ENCODE measurements around the gene OSBPL9.
"Not testable (repeated sequence)": the region's sequence is repeated elsewhere in the genome, so short reads cannot be mapped to it uniquely, and the experiment has no call there.

Gene OSBPL9

GRCh38 chr1:51693419-51694155 is 76.7 kb downstream of the OSBPL9 start:
- Histone ChIP-seq H3K4me3 (ENCODE audit: low read depth in 1 of 2, low read length in 1 of 2) (no peak overlapping the region), H3K27ac (no peak overlapping the region), H3K27me3 (no peaks in the 10 kb centered on the region), H3K36me3 (no peaks in the 10 kb centered on the region), H3K9me3 (no peaks in the 10 kb centered on the region), H3K4me1 (ENCODE audit: control insufficient read depth in 1 of 2, insufficient read depth in 1 of 2, low read depth in 1 of 2, low read length in 1 of 2) (peaks cover 67 to 68% of the 10 kb centered on the region in 2 experiments)
- TF ChIP-seq CTCF (IDR thresholded peaks at IDR 0.05), result no peak

GRCh38 chr1:51697166-51697565 is 80.3 kb downstream of the OSBPL9 start:
- no peak for TF ChIP-seq CTCF (IDR thresholded peaks at IDR 0.05)
- no peaks in the 10 kb centered on the region for H3K36me3 ChIP-seq
- no peaks in the 10 kb centered on the region for H3K27me3 ChIP-seq
- peaks cover 32 to 35% of the 10 kb centered on the region in 2 experiments for H3K4me1 ChIP-seq (ENCODE audit: control insufficient read depth in 1 of 2, insufficient read depth in 1 of 2, low read depth in 1 of 2, low read length in 1 of 2)
- no peaks in the 10 kb centered on the region for H3K9me3 ChIP-seq
- no peak overlapping the region for H3K4me3 ChIP-seq (ENCODE audit: low read depth in 1 of 2, low read length in 1 of 2)
- peak overlapping the region; percentile 73 for H3K27ac ChIP-seq

- Histone ChIP-seq H3K36me3 (no peaks in the 10 kb centered on the region), H3K4me1 (ENCODE audit: control insufficient read depth in 1 of 2, insufficient read depth in 1 of 2, low read depth in 1 of 2, low read length in 1 of 2) (peaks cover 24 to 33% of the 10 kb centered on the region in 2 experiments), H3K4me3 (ENCODE audit: low read depth in 1 of 2, low read length in 1 of 2) (no peak overlapping the region), H3K27me3 (no peaks in the 10 kb centered on the region), H3K9me3 (no peaks in the 10 kb centered on the region), H3K27ac (no peak overlapping the region)
- no peak for TF ChIP-seq CTCF (IDR thresholded peaks at IDR 0.05)
Observed at GRCh38 chr1:51699391-51699790, 82.5 kb downstream of the OSBPL9 start.

- H3K4me3 ChIP-seq (ENCODE audit: low read depth in 1 of 2, low read length in 1 of 2); H3K27ac ChIP-seq; H3K36me3 ChIP-seq; H3K27me3 ChIP-seq; H3K9me3 ChIP-seq: not testable (repeated sequence)
- H3K4me1 ChIP-seq (ENCODE audit: control insufficient read depth in 1 of 2, insufficient read depth in 1 of 2, low read depth in 1 of 2, low read length in 1 of 2), result peaks cover 13 to 21% of the 10 kb centered on the region in 2 experiments
Observed at GRCh38 chr1:51701782-51702181, 84.9 kb downstream of the OSBPL9 start.

GRCh38 chr1:51702220-51702619 is 85.3 kb downstream of the OSBPL9 start:
- H3K9me3 ChIP-seq; H3K4me3 ChIP-seq (ENCODE audit: low read depth in 1 of 2, low read length in 1 of 2); H3K36me3 ChIP-seq; H3K27me3 ChIP-seq; H3K27ac ChIP-seq: not testable (repeated sequence)
- H3K4me1 ChIP-seq (ENCODE audit: control insufficient read depth in 1 of 2, insufficient read depth in 1 of 2, low read depth in 1 of 2, low read length in 1 of 2), result peaks cover 9 to 16% of the 10 kb centered on the region in 2 experiments

GRCh38 chr1:51705035-51705434 is 88.1 kb downstream of the OSBPL9 start:
- H3K27me3 ChIP-seq, result no peaks in the 10 kb centered on the region
- H3K4me1 ChIP-seq (ENCODE audit: control insufficient read depth in 1 of 2, insufficient read depth in 1 of 2, low read depth in 1 of 2, low read length in 1 of 2), result peaks cover 0 to 5% of the 10 kb centered on the region in 2 experiments
- no peak overlapping the region for H3K27ac ChIP-seq
- H3K36me3 ChIP-seq, result no peaks in the 10 kb centered on the region
- no peak for TF ChIP-seq CTCF (IDR thresholded peaks at IDR 0.05)
- no peak overlapping the region for H3K4me3 ChIP-seq (ENCODE audit: low read depth in 1 of 2, low read length in 1 of 2)
- H3K9me3 ChIP-seq, result no peaks in the 10 kb centered on the region
